HepG2 (cell line): ENCODE measurements around the gene LDLR. TPM values are rescaled to one million over a fixed set of nuclear protein-coding genes. Genes with fewer than 3 reads are reported as not detected.

Experiments used
- CC2D1A ChIP-seq: sonication (generic); formaldehyde crosslinking; IDR thresholded peaks from 2 replicates; pipeline ENCODE4 v1.8.1; 2023; ENCODE audit warnings: mild to moderate bottlenecking, missing genetic modification reagents
- CHCHD3 ChIP-seq: sonication (generic); formaldehyde crosslinking; IDR thresholded peaks from 2 replicates; pipeline ENCODE4 v1.8.0; 2022; ENCODE audit warnings: mild to moderate bottlenecking, missing genetic modification reagents, moderate library complexity
- GATAD2A ChIP-seq: IDR thresholded peaks from 2 replicates; pipeline ENCODE4 v1.6.1; 2016
- HDAC1 ChIP-seq: sonication (generic); formaldehyde crosslinking; IDR thresholded peaks from 2 replicates; pipeline ENCODE4 v1.5.1; 2020; ENCODE audit warnings: mild to moderate bottlenecking, missing genetic modification reagents
- HNRNPL ChIP-seq: fragments of 200-400 bp; formaldehyde crosslinking; IDR thresholded peaks from 2 replicates; pipeline ENCODE4 v1.6.1; 2017; ENCODE audit warnings: mild to moderate bottlenecking, low read depth, low read length
- MTF1 ChIP-seq: sonication (generic); formaldehyde crosslinking; IDR thresholded peaks from 2 replicates; pipeline ENCODE4 v1.5.0; 2020; ENCODE audit warnings: missing genetic modification reagents
- SMAD1 ChIP-seq: sonication (generic); formaldehyde crosslinking; IDR thresholded peaks from 2 replicates; pipeline ENCODE4 v1.4.0; 2020; ENCODE audit warnings: missing genetic modification reagents, low read depth, mild to moderate bottlenecking, borderline replicate concordance
- ZFYVE20 ChIP-seq: sonication (generic); formaldehyde crosslinking; IDR thresholded peaks from 2 replicates; pipeline ENCODE4 v1.8.0; 2023; ENCODE audit warnings: low read depth, mild to moderate bottlenecking, moderate library complexity, missing genetic modification reagents, borderline replicate concordance
- ZMYM4 ChIP-seq: sonication (generic); formaldehyde crosslinking; IDR thresholded peaks from 2 replicates; pipeline ENCODE4 v1.8.1; 2023; ENCODE audit warnings: mild to moderate bottlenecking, missing genetic modification reagents
- ZNF589 ChIP-seq: sonication (generic); formaldehyde crosslinking; conservative IDR thresholded peaks from 2 replicates; pipeline ENCODE4 v1.8.0; 2022; ENCODE audit warnings: mild to moderate bottlenecking, moderate library complexity, missing genetic modification reagents
- ZNF598 ChIP-seq: sonication (generic); formaldehyde crosslinking; IDR thresholded peaks from 2 replicates; pipeline ENCODE4 v1.5.1; 2020; ENCODE audit warnings: mild to moderate bottlenecking, missing genetic modification reagents, borderline replicate concordance
- ZNF792 ChIP-seq: IDR thresholded peaks from 2 replicates; pipeline ENCODE4 v1.6.1; 2016
- ZSCAN9 ChIP-seq: IDR thresholded peaks from 2 replicates; pipeline ENCODE4 v1.6.1; 2016; ENCODE audit warnings: borderline replicate concordance
- polyA plus RNA-seq, 8 experiments: library from polyadenylated mRNA; depleted of rRNA in 3 of 8; stranded (reverse) in 7 of 8; unstranded in 1 of 8; fragments of >200 nt; fragmentation: Illumina TruSeq in 4 of 8; extraction: Trizol in 4 of 8; gene quantifications; 2 replicates each; pipeline versions ENCODE4 v1.2.1 to v1.2.3, GENCODE V29; 2011 to 2016; ENCODE audit warnings: low read depth in 4 of 8, missing spikeins in 1 of 8, mixed read lengths in 1 of 8; ENCODE audit not compliant: insufficient read depth in 1 of 8
- total RNA-seq, 5 experiments: library from RNA; depleted of rRNA; stranded (reverse); fragments of >200 nt; fragmentation: Illumina TruSeq; extraction: Trizol; gene quantifications; 2 replicates each; pipeline ENCODE4 v1.2.3, GENCODE V29; 2016; ENCODE audit warnings: low read depth in 1 of 5
- TF ChIP-seq, protein P1 (sequence below): sonication (generic); formaldehyde crosslinking; IDR thresholded peaks from 2 replicates; pipeline ENCODE4 v1.5.0; 2020; ENCODE audit warnings: mild to moderate bottlenecking, missing genetic modification reagents
- TF ChIP-seq, protein P2 (sequence below): sonication (generic); formaldehyde crosslinking; conservative IDR thresholded peaks from 2 replicates; pipeline ENCODE4 v1.4.0; 2020; ENCODE audit warnings: mild to moderate bottlenecking, missing genetic modification reagents, moderate library complexity
- TF ChIP-seq, protein P3 (sequence below): sonication (generic); formaldehyde crosslinking; IDR thresholded peaks from 2 replicates; pipeline ENCODE4 v1.4.0; 2020; ENCODE audit warnings: missing genetic modification reagents, borderline replicate concordance
- TF ChIP-seq, protein P4 (sequence below): sonication (generic); formaldehyde crosslinking; IDR thresholded peaks from 2 replicates; pipeline ENCODE4 v1.4.0; 2020; ENCODE audit warnings: mild to moderate bottlenecking, missing genetic modification reagents
- TF ChIP-seq, protein P5 (sequence below): sonication (generic); formaldehyde crosslinking; conservative IDR thresholded peaks from 2 replicates; pipeline ENCODE4 v1.8.1; 2023; ENCODE audit warnings: missing genetic modification reagents

Gene LDLR
- total and polyA plus RNA-seq, 2 of the 13 experiments (the other 11 are each of a cell fraction or from before 2014, with no cell fraction given) = 51.6 to 92.5 TPM

DNA sequence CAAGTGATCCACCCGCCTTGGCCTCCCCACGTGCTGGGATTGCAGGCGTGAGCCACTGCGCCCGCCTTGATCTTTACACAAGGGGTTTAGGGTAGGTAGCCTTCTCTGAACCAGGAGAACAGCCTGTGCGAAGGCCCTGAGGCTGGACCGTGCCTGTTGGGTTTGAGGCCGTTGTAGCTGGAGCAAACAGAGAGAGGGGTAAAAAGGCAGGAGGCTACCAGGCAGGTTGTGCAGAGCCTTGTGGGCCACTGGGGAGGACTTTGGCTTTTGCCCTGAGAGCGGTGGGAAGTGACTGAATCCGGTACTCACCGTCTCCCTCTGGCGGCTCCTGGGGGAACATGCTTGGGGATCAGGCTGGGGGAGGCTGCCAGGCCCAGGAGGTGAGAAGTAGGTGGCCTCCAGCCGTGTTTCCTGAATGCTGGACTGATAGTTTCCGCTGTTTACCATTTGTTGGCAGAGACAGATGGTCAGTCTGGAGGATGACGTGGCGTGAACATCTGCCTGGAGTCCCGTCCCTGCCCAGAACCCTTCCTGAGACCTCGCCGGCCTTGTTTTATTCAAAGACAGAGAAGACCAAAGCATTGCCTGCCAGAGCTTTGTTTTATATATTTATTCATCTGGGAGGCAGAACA lies 41.7 kb downstream of the LDLR start (continued):
- TF ChIP-seq ZNF598 = peak; percentile 86; the same call in 1 of the 2 replicates
- TF ChIP-seq HDAC1 = peak; percentile 57; the same call in 1 of the 2 replicates
- no peak for TF ChIP-seq CC2D1A
- 0 out of 2 replicates have a peak, but pooled peaks have one; percentile 37 for TF ChIP-seq ZNF589 (CRISPR knock-in tag)
- peak; percentile 65 for TF ChIP-seq GATAD2A (CRISPR knock-in tag)
- TF ChIP-seq ZSCAN9 = no peak
- no peak for TF ChIP-seq ZFYVE20 (CRISPR knock-in tag)
- TF ChIP-seq, protein P1, sequence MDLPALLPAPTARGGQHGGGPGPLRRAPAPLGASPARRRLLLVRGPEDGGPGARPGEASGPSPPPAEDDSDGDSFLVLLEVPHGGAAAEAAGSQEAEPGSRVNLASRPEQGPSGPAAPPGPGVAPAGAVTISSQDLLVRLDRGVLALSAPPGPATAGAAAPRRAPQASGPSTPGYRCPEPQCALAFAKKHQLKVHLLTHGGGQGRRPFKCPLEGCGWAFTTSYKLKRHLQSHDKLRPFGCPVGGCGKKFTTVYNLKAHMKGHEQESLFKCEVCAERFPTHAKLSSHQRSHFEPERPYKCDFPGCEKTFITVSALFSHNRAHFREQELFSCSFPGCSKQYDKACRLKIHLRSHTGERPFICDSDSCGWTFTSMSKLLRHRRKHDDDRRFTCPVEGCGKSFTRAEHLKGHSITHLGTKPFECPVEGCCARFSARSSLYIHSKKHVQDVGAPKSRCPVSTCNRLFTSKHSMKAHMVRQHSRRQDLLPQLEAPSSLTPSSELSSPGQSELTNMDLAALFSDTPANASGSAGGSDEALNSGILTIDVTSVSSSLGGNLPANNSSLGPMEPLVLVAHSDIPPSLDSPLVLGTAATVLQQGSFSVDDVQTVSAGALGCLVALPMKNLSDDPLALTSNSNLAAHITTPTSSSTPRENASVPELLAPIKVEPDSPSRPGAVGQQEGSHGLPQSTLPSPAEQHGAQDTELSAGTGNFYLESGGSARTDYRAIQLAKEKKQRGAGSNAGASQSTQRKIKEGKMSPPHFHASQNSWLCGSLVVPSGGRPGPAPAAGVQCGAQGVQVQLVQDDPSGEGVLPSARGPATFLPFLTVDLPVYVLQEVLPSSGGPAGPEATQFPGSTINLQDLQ = no peak
- TF ChIP-seq, protein P2, sequence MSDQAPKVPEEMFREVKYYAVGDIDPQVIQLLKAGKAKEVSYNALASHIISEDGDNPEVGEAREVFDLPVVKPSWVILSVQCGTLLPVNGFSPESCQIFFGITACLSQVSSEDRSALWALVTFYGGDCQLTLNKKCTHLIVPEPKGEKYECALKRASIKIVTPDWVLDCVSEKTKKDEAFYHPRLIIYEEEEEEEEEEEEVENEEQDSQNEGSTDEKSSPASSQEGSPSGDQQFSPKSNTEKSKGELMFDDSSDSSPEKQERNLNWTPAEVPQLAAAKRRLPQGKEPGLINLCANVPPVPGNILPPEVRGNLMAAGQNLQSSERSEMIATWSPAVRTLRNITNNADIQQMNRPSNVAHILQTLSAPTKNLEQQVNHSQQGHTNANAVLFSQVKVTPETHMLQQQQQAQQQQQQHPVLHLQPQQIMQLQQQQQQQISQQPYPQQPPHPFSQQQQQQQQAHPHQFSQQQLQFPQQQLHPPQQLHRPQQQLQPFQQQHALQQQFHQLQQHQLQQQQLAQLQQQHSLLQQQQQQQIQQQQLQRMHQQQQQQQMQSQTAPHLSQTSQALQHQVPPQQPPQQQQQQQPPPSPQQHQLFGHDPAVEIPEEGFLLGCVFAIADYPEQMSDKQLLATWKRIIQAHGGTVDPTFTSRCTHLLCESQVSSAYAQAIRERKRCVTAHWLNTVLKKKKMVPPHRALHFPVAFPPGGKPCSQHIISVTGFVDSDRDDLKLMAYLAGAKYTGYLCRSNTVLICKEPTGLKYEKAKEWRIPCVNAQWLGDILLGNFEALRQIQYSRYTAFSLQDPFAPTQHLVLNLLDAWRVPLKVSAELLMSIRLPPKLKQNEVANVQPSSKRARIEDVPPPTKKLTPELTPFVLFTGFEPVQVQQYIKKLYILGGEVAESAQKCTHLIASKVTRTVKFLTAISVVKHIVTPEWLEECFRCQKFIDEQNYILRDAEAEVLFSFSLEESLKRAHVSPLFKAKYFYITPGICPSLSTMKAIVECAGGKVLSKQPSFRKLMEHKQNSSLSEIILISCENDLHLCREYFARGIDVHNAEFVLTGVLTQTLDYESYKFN (CRISPR knock-in tag) = peak; percentile 80
- no peak for TF ChIP-seq HNRNPL
- TF ChIP-seq, protein P3, sequence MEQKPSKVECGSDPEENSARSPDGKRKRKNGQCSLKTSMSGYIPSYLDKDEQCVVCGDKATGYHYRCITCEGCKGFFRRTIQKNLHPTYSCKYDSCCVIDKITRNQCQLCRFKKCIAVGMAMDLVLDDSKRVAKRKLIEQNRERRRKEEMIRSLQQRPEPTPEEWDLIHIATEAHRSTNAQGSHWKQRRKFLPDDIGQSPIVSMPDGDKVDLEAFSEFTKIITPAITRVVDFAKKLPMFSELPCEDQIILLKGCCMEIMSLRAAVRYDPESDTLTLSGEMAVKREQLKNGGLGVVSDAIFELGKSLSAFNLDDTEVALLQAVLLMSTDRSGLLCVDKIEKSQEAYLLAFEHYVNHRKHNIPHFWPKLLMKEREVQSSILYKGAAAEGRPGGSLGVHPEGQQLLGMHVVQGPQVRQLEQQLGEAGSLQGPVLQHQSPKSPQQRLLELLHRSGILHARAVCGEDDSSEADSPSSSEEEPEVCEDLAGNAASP = no peak
- TF ChIP-seq SMAD1 (CRISPR knock-in tag) = peak; percentile 33; the same call in 1 of the 2 replicates
- TF ChIP-seq ZMYM4 = peak; percentile 38; the same call in 1 of the 2 replicates
- TF ChIP-seq, protein P4, sequence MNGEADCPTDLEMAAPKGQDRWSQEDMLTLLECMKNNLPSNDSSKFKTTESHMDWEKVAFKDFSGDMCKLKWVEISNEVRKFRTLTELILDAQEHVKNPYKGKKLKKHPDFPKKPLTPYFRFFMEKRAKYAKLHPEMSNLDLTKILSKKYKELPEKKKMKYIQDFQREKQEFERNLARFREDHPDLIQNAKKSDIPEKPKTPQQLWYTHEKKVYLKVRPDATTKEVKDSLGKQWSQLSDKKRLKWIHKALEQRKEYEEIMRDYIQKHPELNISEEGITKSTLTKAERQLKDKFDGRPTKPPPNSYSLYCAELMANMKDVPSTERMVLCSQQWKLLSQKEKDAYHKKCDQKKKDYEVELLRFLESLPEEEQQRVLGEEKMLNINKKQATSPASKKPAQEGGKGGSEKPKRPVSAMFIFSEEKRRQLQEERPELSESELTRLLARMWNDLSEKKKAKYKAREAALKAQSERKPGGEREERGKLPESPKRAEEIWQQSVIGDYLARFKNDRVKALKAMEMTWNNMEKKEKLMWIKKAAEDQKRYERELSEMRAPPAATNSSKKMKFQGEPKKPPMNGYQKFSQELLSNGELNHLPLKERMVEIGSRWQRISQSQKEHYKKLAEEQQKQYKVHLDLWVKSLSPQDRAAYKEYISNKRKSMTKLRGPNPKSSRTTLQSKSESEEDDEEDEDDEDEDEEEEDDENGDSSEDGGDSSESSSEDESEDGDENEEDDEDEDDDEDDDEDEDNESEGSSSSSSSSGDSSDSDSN (CRISPR knock-in tag) = peak; percentile 54; the same call in 1 of the 2 replicates
- no peak for TF ChIP-seq CHCHD3
- no peak for TF ChIP-seq MTF1 (CRISPR knock-in tag)
- TF ChIP-seq, protein P5, sequence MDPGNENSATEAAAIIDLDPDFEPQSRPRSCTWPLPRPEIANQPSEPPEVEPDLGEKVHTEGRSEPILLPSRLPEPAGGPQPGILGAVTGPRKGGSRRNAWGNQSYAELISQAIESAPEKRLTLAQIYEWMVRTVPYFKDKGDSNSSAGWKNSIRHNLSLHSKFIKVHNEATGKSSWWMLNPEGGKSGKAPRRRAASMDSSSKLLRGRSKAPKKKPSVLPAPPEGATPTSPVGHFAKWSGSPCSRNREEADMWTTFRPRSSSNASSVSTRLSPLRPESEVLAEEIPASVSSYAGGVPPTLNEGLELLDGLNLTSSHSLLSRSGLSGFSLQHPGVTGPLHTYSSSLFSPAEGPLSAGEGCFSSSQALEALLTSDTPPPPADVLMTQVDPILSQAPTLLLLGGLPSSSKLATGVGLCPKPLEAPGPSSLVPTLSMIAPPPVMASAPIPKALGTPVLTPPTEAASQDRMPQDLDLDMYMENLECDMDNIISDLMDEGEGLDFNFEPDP (CRISPR knock-in tag) = no peak
- TF ChIP-seq ZNF792 (CRISPR knock-in tag) = 0 out of 2 replicates have a peak, but pooled peaks have one; percentile 29
